Neural cell (in vitro differentiated cells): ENCODE data around the gene GCNT2. TPM values are rescaled to one million over a fixed set of nuclear protein-coding genes. Genes with fewer than 3 reads are reported as not detected.

Experiments
- H2AFZ ChIP-seq: fragments of 200-600, 300-800 bp; sonication (generic), shearing (Covaris generic); 2 replicates; pipeline ENCODE4 v1.6.0; 2014; ENCODE audit warnings: low read depth, mild to moderate bottlenecking, antibody characterized with exemption, low read length, moderate library complexity
- H3F3A ChIP-seq: fragments of 200-600 bp; shearing (Covaris generic); 2 replicates; pipeline ENCODE4 v1.6.1; 2016; ENCODE audit warnings: mild to moderate bottlenecking, moderate library complexity, mixed read lengths, antibody characterized with exemption, low read length; ENCODE audit not compliant: insufficient read depth, poor library complexity, severe bottlenecking
- H3K27ac ChIP-seq: fragments of 200-600, 300-800 bp; sonication (generic), shearing (Covaris generic); 2 replicates; pipeline ENCODE4 v1.5.1; 2014; ENCODE audit warnings: mild to moderate bottlenecking, low read length, moderate library complexity
- H3K27me3 ChIP-seq: fragments of 300-800, 200-600 bp; sonication (generic), shearing (Covaris generic); 2 replicates; pipeline ENCODE4 v1.6.0; 2014; ENCODE audit warnings: mild to moderate bottlenecking, low read depth, low read length, moderate library complexity; ENCODE audit not compliant: insufficient read depth
- H3K36me3 ChIP-seq: fragments of 300-800, 200-600 bp; sonication (generic), shearing (Covaris generic); 2 replicates; pipeline ENCODE4 v1.5.1; 2014; ENCODE audit warnings: mild to moderate bottlenecking, antibody characterized with exemption, low read length, moderate library complexity; ENCODE audit not compliant: insufficient read depth
- H3K4me2 ChIP-seq: fragments of 300-800, 200-600 bp; sonication (generic), shearing (Covaris generic); 2 replicates; pipeline ENCODE4 v1.6.0; 2014; ENCODE audit warnings: mild to moderate bottlenecking, low read length
- H3K4me3 ChIP-seq: fragments of 300-800, 200-600 bp; sonication (generic), shearing (Covaris generic); 2 replicates; pipeline ENCODE4 v1.5.1; 2014; ENCODE audit warnings: mild to moderate bottlenecking, low read length, moderate library complexity
- H3K79me2 ChIP-seq: fragments of 200-600 bp; shearing (Covaris generic); replicated peaks from 2 replicates; pipeline ENCODE4 v1.6.0; 2014; ENCODE audit warnings: mild to moderate bottlenecking, low read length, moderate library complexity; ENCODE audit not compliant: insufficient read depth
- H3K9ac ChIP-seq: fragments of 300-800, 200-600 bp; sonication (generic), shearing (Covaris generic); 2 replicates; pipeline ENCODE4 v1.6.1; 2016; ENCODE audit warnings: mild to moderate bottlenecking, low read length, mixed read lengths
- H3K9me2 ChIP-seq: fragments of 200-600 bp; shearing (Covaris generic); 2 replicates; pipeline ENCODE4 v1.6.1; 2016; ENCODE audit warnings: mild to moderate bottlenecking, low read length, mixed read lengths; ENCODE audit not compliant: insufficient read depth
- H3K9me3 ChIP-seq: fragments of 200-600, 300-800 bp; sonication (generic), shearing (Covaris generic); 2 replicates; pipeline ENCODE4 v1.6.1; 2016; ENCODE audit warnings: mild to moderate bottlenecking, mixed run types, low read length, moderate library complexity, mixed read lengths
- H4K20me1 ChIP-seq: fragments of 200-600 bp; shearing (Covaris generic); 2 replicates; pipeline ENCODE4 v1.6.1; 2016; ENCODE audit warnings: mild to moderate bottlenecking, mixed run types; ENCODE audit not compliant: insufficient read depth
- EP300 ChIP-seq: fragments of 450-650 bp; conservative IDR thresholded peaks from 2 replicates; pipeline ENCODE4 v1.6.1; 2014; ENCODE audit warnings: antibody characterized with exemption, mild to moderate bottlenecking, moderate library complexity; ENCODE audit not compliant: poor library complexity, severe bottlenecking
- EZH2 ChIP-seq: fragments of 200-600, 300-800 bp; shearing (Covaris generic), sonication (generic); IDR thresholded peaks from 2 replicates; pipeline ENCODE4 v1.6.1; 2014; ENCODE audit warnings: antibody characterized with exemption, low read length, borderline replicate concordance, mild to moderate bottlenecking; ENCODE audit not compliant: insufficient read depth, poor library complexity, severe bottlenecking
- MXI1 ChIP-seq: fragments of 450-650 bp; conservative IDR thresholded peaks from 2 replicates; pipeline ENCODE4 v1.6.1; 2014; ENCODE audit warnings: antibody characterized with exemption, mild to moderate bottlenecking; ENCODE audit not compliant: poor library complexity, severe bottlenecking
- POLR2AphosphoS5 ChIP-seq: IDR thresholded peaks from 2 replicates; pipeline ENCODE4 v1.6.1; 2012
- RAD21 ChIP-seq: fragments of 450-650 bp; conservative IDR thresholded peaks from 2 replicates; pipeline ENCODE4 v1.6.1; 2014; ENCODE audit warnings: antibody characterized with exemption, mild to moderate bottlenecking, moderate library complexity
- REST ChIP-seq: IDR thresholded peaks from 2 replicates; pipeline ENCODE4 v1.6.1; 2012; ENCODE audit warnings: borderline replicate concordance
- SMC3 ChIP-seq: fragments of 450-650 bp; conservative IDR thresholded peaks from 2 replicates; pipeline ENCODE4 v1.6.1; 2014; ENCODE audit warnings: antibody characterized with exemption, mild to moderate bottlenecking, moderate library complexity; ENCODE audit not compliant: poor library complexity
- TAF1 ChIP-seq: IDR thresholded peaks from 2 replicates; pipeline ENCODE4 v1.6.1; 2012; ENCODE audit warnings: low read depth
- polyA plus RNA-seq: library from polyadenylated mRNA; depleted of rRNA; stranded (reverse); fragments of >200 nt; gene quantifications from 2 replicates; pipeline ENCODE4 v1.2.3, GENCODE V29; 2014
- TF ChIP-seq, protein P1 (sequence below): fragments of 450-650 bp; IDR thresholded peaks from 2 replicates; pipeline ENCODE4 v1.5.1; 2014; ENCODE audit warnings: antibody characterized with exemption, mild to moderate bottlenecking, moderate library complexity; ENCODE audit not compliant: poor library complexity, severe bottlenecking

The GCNT2 gene
- polyA plus RNA-seq, 1 donor from 2014 or later, result 9.4 TPM

GRCh38 chr6:10561611-10562199, 40.6 kb downstream of the GCNT2 start:
- Histone ChIP-seq H3K4me3 (peak overlapping the region; percentile 28), H3K36me3 (peaks cover 4% of the 10 kb centered on the region), H3K9ac (no peak overlapping the region), H3K27ac (no peak overlapping the region), H3F3A (no peaks in the 10 kb centered on the region), H3K79me2 (peaks cover 49% of the 10 kb centered on the region), H3K9me3 (no peaks in the 10 kb centered on the region), H3K27me3 (no peaks in the 10 kb centered on the region), H3K4me2 (no peak overlapping the region), H4K20me1 (no peaks in the 10 kb centered on the region), H2AFZ (no peak overlapping the region), H3K9me2 (no peaks in the 10 kb centered on the region)
- TF ChIP-seq REST (no peak), EZH2 (no peak), POLR2AphosphoS5 (no peak), EP300 (no peak)
- TF ChIP-seq, protein P1, sequence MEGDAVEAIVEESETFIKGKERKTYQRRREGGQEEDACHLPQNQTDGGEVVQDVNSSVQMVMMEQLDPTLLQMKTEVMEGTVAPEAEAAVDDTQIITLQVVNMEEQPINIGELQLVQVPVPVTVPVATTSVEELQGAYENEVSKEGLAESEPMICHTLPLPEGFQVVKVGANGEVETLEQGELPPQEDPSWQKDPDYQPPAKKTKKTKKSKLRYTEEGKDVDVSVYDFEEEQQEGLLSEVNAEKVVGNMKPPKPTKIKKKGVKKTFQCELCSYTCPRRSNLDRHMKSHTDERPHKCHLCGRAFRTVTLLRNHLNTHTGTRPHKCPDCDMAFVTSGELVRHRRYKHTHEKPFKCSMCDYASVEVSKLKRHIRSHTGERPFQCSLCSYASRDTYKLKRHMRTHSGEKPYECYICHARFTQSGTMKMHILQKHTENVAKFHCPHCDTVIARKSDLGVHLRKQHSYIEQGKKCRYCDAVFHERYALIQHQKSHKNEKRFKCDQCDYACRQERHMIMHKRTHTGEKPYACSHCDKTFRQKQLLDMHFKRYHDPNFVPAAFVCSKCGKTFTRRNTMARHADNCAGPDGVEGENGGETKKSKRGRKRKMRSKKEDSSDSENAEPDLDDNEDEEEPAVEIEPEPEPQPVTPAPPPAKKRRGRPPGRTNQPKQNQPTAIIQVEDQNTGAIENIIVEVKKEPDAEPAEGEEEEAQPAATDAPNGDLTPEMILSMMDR, result no peak

- no peak overlapping the region for H3K4me2 ChIP-seq
- no peak overlapping the region for H3K27ac ChIP-seq
- peaks cover 4% of the 10 kb centered on the region for H3K36me3 ChIP-seq
- H3K4me3 ChIP-seq, result no peak overlapping the region
- no peak for TF ChIP-seq POLR2AphosphoS5
- TF ChIP-seq EP300, result no peak
- TF ChIP-seq, protein P1, result no peak
- no peak for TF ChIP-seq EZH2
- no peak for TF ChIP-seq MXI1
- TF ChIP-seq SMC3, result no peak
- no peak for TF ChIP-seq TAF1
- TF ChIP-seq REST, result no peak
- TF ChIP-seq RAD21, result no peak
- no peaks in the 10 kb centered on the region for H3K27me3 ChIP-seq
- H3K9ac ChIP-seq, result no peak overlapping the region
- H3K9me3 ChIP-seq, result no peaks in the 10 kb centered on the region
- H4K20me1 ChIP-seq, result no peaks in the 10 kb centered on the region
- no peaks in the 10 kb centered on the region for H3F3A ChIP-seq
- no peaks in the 10 kb centered on the region for H3K9me2 ChIP-seq
- peaks cover 16% of the 10 kb centered on the region for H3K79me2 ChIP-seq
- no peak overlapping the region for H2AFZ ChIP-seq
Measured at GRCh38 chr6:10564975-10565673, 44.0 kb downstream of the GCNT2 start.
